GM19193 (cell line): ENCODE data around the gene INPPL1.

Experiments
- POLR2A ChIP-seq: IDR thresholded peaks from 4 replicates; pipeline ENCODE4 v1.6.1; 2011; ENCODE audit not compliant: insufficient read depth, insufficient read length; ENCODE audit errors: extremely low read depth

The INPPL1 gene

GRCh38 chr11:72271980-72272379, 47.4 kb downstream of the INPPL1 start:
- TF ChIP-seq POLR2A, result no peak

- no peak for TF ChIP-seq POLR2A
Measured at GRCh38 chr11:72274435-72274834, 49.9 kb downstream of the INPPL1 start.

- TF ChIP-seq POLR2A, result no peak
Measured at GRCh38 chr11:72278905-72279304, 54.3 kb downstream of the INPPL1 start.

- TF ChIP-seq POLR2A, result no peak
Measured at GRCh38 chr11:72280037-72280436, 55.5 kb downstream of the INPPL1 start.

- no peak for TF ChIP-seq POLR2A
Measured at GRCh38 chr11:72280726-72281315, 56.3 kb downstream of the INPPL1 start.

- TF ChIP-seq POLR2A, result no peak
Measured at GRCh38 chr11:72283947-72284346, 59.4 kb downstream of the INPPL1 start.

- no peak for TF ChIP-seq POLR2A
Measured at GRCh38 chr11:72287293-72287692, 62.7 kb downstream of the INPPL1 start.
